Dendritic cell treated with granulocyte-macrophage colony-stimulating factor and Interleukin-4, amounts not matched to agents 40 ng/mL and 50 ng/mL, for 4 days (primary cell): ENCODE data around the gene SH3D19.
A peak's percentile ranks its signal among the peaks of the same experiment; 100 is the strongest.
"Not testable (repeated sequence)": the region's sequence is repeated elsewhere in the genome, so short reads cannot be mapped to it uniquely, and the experiment has no call there.

Experiments used
- H3K27ac Mint-ChIP-seq: one replicate; pipeline ENCODE4 v1.8.0; 2022; ENCODE audit warnings: mild to moderate bottlenecking, mixed read lengths
- H3K27me3 Mint-ChIP-seq: one replicate; pipeline ENCODE4 v1.8.0; 2022; ENCODE audit warnings: mild to moderate bottlenecking, mixed read lengths
- H3K36me3 Mint-ChIP-seq: one replicate; pipeline ENCODE4 v1.8.0; 2022; ENCODE audit warnings: low read depth, mixed read lengths
- H3K4me1 Mint-ChIP-seq: one replicate; pipeline ENCODE4 v1.8.0; 2022; ENCODE audit warnings: low read depth, mixed read lengths
- H3K4me3 Mint-ChIP-seq: one replicate; pipeline ENCODE4 v1.8.0; 2022; ENCODE audit warnings: mild to moderate bottlenecking, moderate library complexity, mixed read lengths
- H3K9me3 Mint-ChIP-seq: one replicate; pipeline ENCODE4 v1.8.0; 2022; ENCODE audit warnings: mixed read lengths
- intact Hi-C: fragments of 100-400 bp; cut with micrococcal nuclease; formaldehyde crosslinking; loops from one replicate; pipeline ENCODE4 v1.15.0; 2022

Gene SH3D19

DNA sequence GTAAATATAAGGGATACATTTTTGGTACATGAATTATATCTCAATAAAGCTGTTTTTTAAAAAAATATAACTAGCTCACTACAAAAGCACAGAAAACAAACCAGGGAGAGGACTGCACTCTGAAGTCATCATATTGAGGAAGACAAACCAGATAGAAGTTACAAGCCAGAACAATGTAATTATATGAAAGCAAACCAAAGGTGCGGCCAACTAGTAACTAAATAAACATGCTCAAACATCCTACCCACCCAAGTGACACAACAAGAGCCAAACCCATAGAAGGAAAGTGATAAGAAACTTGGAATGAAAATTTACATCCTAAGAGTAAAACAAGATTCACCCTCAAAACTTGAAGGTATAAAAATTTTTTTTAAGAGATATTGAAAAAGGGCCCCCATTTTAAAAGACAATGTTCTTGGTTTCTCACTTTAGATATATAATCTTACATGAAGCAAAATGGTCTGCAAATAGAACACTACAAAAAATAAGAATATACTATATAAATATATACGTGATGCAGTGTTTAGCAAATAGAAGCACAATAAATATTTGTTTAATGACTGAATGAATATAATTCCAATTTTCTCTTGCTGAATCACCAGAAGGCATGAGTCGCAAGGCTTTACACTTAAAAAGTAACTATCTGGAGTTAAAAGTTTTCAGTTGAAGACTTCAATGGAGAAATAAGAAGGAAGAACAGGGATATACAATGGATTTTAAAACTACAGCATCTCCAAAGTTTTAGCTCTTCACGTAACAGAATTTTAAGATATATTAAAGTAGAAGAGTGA lies 4.0 kb upstream of the SH3D19 start:
- intact Hi-C loops = no loop called here
- no peak overlapping the region for H3K4me3 Mint-ChIP-seq
- no peaks in the 10 kb centered on the region for H3K9me3 Mint-ChIP-seq
- no peak overlapping the region for H3K27ac Mint-ChIP-seq
- peaks cover 34% of the 10 kb centered on the region for H3K27me3 Mint-ChIP-seq
- H3K4me1 Mint-ChIP-seq = peaks cover 5% of the 10 kb centered on the region
- H3K36me3 Mint-ChIP-seq = no peaks in the 10 kb centered on the region

DNA sequence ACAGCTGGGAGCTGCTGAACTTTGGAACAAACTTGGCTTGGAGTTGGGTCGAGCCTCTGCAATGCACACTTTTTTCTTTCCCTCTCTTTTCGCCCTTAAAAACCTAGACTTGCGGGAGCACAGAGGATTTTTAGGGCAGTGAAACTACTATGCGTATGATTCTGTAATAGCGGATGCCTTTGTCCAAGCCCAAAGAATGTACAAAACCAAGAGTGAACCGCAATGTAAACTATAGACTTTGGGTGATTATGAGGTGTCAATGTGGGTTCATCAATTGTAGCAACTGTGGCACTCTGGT lies 493 bp upstream of the SH3D19 start:
- Mint-ChIP-seq H3K4me3 (no peak overlapping the region), H3K27ac (no peak overlapping the region), H3K36me3 (no peaks in the 10 kb centered on the region), H3K27me3 (peaks cover 55% of the 10 kb centered on the region), H3K9me3 (no peaks in the 10 kb centered on the region), H3K4me1 (peaks cover 5% of the 10 kb centered on the region)
- intact Hi-C loops = no loop called here

DNA sequence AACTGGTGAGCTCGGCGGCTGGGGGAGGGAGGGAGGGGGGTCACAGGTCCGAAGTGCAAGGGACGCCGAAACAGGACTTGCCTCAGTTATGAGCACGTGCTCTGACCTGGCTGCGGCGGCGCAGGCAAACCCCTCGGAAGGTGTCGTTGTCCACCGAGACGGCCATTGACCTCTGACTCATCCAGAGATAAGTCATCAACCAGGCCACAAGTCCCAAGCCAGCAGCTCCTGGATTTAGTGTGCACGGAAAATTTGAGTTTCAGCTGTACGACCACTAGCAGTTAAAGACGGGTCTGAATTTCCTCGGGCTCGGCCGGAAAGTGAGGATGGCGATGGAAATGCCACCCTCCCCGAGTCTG lies 674 bp downstream of the SH3D19 start:
- Mint-ChIP-seq H3K9me3 (no peaks in the 10 kb centered on the region), H3K27ac (no peak overlapping the region), H3K4me3 (peak overlapping the region; percentile 23), H3K4me1 (peaks cover 5% of the 10 kb centered on the region), H3K27me3 (peaks cover 56% of the 10 kb centered on the region), H3K36me3 (no peaks in the 10 kb centered on the region)
- intact Hi-C loops = no loop called here

DNA sequence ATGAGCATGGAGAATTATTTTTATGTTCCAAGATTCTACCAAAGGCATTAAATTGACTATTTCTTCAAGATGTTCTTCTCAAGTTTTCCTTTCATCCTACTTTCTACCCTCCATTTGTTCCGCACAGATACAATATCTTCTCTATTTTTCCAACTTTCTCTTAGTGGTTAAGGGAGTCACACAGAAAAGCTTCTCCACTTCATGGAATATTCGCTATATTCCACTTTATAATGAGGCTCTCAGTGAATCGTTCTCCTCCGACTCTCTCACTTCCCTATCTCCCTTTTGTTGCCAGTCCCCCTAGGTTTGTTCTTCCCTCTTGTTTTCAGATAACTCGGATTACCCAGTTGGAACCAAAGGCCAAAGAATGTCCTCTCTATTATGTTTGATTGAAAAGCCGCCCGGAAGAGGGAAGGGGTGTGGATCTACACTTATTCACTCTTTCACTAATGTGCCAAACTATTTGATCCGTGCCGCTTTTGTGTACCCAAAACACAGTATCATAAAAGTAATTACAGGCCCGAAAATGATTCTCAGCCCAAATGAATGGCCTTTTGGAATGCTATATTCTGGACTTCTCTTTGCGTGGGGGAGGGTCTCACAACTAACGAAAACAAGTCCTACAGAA lies 1.2 kb downstream of the SH3D19 start:
- Mint-ChIP-seq H3K4me3 (no peak overlapping the region), H3K27me3 (peaks cover 55% of the 10 kb centered on the region)
- intact Hi-C loops = no loop called here

DNA sequence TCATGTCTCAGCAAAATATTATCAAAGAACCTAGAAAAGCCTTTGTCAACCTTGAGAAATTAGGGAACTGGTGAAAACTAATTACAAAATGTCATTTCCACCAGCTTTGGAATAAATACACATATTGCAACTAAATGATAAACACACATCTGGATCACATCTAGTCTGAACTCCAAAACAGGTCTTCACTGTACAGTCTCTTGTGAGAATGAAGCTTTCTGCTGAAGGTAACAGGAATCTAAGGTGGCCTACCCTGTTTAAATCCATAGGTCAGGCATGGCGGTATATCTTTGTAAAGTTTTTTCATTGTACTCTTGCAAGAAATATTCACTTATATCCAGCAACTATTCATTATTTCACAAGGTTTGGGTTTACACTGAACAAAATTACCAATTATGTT lies 1.7 kb downstream of the SH3D19 start:
- H3K4me1 Mint-ChIP-seq = peaks cover 5% of the 10 kb centered on the region

More for the DNA sequence above, 1.2 kb downstream of the SH3D19 start:
- peaks cover 5% of the 10 kb centered on the region for H3K4me1 Mint-ChIP-seq
- no peaks in the 10 kb centered on the region for H3K9me3 Mint-ChIP-seq
- no peaks in the 10 kb centered on the region for H3K36me3 Mint-ChIP-seq
- no peak overlapping the region for H3K27ac Mint-ChIP-seq

DNA sequence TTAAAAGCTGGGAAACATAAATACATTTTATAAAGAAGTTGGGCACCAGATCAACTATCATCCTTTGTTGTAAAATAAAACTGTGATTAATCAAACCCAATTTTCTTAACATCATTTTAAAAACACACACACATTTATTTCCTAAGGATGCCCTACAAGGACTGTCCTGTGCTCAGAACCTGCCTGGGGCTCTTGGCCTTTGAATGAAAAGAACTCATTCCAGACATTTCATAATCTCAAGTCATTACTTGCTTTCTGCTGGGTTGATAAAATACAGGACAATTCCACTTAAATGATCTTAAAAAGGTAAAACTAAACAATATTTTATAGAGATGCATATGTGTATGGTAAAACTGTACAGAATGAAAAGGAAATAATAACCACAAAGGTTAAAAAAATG lies 2.8 kb downstream of the SH3D19 start:
- Mint-ChIP-seq H3K27ac (no peak overlapping the region), H3K4me1 (peaks cover 5% of the 10 kb centered on the region), H3K27me3 (peaks cover 47% of the 10 kb centered on the region), H3K9me3 (no peaks in the 10 kb centered on the region), H3K4me3 (no peak overlapping the region), H3K36me3 (no peaks in the 10 kb centered on the region)
- intact Hi-C loops = no loop called here

More for the DNA sequence above, 1.7 kb downstream of the SH3D19 start:
- Mint-ChIP-seq H3K27me3 (peaks cover 52% of the 10 kb centered on the region), H3K9me3 (no peaks in the 10 kb centered on the region), H3K36me3 (no peaks in the 10 kb centered on the region), H3K4me3 (no peak overlapping the region), H3K27ac (no peak overlapping the region)
- intact Hi-C loops = no loop called here

DNA sequence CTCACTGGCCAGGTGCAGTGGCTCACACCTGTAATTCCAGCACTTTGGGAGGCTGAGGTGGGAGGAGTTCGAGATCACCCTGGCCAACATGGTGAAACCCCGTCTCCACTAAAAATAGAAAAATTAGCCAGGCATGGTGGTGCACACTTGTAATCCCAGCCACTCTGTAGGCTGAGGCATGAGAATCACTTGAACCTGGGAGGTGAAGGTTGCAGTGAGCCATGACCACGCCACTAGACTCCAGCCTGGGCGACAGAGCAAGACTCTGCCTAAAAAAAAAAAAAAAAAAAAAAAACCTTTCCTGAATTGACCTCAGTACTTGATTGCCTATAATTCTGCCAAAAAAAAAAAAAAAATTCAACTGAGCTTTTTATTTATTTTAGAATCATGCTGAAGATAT lies 3.2 kb downstream of the SH3D19 start:
- H3K4me1 Mint-ChIP-seq, intact Hi-C loops, H3K36me3 Mint-ChIP-seq, H3K27ac Mint-ChIP-seq, H3K9me3 Mint-ChIP-seq, H3K4me3 Mint-ChIP-seq: not testable (repeated sequence)
- peaks cover 46% of the 10 kb centered on the region for H3K27me3 Mint-ChIP-seq

DNA sequence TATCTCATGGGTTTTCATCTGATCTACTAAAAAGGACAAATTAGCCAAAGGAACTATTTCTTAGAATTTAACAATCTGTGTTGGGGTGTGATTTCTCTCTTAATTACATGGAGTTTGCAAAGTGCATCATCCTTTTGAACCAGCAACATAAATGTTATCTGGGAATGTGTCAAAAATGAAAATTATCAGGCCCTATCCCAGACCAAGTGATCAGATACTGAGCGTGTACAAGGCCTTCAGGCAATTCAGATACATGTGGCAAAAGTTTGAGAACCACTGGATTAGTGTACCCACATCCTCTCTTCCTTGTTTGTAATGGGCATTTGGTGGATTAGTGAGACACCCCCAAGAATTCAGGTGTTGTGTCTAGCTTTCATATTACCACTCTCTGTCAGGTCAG lies 3.8 kb downstream of the SH3D19 start:
- H3K4me1 Mint-ChIP-seq = peaks cover 5% of the 10 kb centered on the region
- no peak overlapping the region for H3K27ac Mint-ChIP-seq
- H3K36me3 Mint-ChIP-seq = no peaks in the 10 kb centered on the region
- peaks cover 42% of the 10 kb centered on the region for H3K27me3 Mint-ChIP-seq
- no peak overlapping the region for H3K4me3 Mint-ChIP-seq
- intact Hi-C loops = no loop called here
- no peaks in the 10 kb centered on the region for H3K9me3 Mint-ChIP-seq

DNA sequence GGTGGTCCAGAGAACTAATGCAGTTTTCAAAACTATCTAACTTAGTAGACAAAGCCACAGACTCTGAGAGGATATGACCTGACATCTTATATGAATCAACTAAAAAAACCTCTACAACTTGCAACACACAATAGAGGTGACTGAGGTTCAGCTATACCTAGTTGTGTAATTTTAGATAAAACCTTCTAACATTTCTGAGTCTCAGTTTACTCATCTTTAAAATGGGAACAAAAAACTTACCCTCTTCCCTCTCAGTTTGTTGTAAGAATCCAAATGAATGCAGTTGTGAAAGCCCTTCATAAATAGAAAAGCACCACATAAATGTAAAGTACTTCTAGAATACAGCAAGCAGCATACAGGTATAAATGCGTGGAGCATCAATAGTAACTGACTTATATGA lies 5.9 kb downstream of the SH3D19 start:
- intact Hi-C loops = no loop called here

DNA sequence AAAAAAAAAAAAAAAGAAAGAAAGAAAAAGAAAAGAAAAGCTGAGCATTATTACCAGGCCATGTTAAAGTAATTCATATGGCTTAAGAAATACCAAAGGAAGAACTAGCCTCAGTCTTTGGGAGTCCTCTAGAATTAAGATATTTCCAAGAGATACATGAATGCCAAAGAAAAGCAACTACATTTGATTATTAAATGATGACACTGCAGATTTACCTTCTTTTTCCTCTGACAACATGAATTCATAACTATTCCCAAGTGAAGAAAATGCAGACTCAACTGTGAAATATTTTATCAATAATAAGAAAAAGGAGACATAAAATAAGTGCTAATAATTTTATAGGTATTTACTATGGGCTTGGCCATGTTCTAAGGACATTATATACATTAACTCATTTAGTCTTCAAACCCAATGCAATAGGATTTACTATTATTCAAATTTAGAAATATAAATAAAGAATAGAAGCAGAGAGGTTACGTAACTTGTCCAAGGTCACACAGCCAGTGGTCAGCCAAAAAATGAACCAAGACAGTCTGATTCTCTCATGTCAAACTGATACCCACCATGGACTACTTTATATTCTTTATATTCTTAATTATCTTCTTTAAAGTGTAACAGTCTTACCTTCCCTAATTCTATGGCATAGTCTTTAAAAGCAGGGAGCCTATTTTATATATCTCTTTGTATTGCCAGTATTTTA lies 6.9 kb downstream of the SH3D19 start:
- H3K27me3 Mint-ChIP-seq = peaks cover 18% of the 10 kb centered on the region
- H3K9me3 Mint-ChIP-seq = no peaks in the 10 kb centered on the region
- intact Hi-C loops = no loop called here
- H3K27ac Mint-ChIP-seq = no peak overlapping the region
- H3K4me1 Mint-ChIP-seq = no peaks in the 10 kb centered on the region
- H3K36me3 Mint-ChIP-seq = no peaks in the 10 kb centered on the region
- no peak overlapping the region for H3K4me3 Mint-ChIP-seq

More for the DNA sequence above, 5.9 kb downstream of the SH3D19 start:
- Mint-ChIP-seq H3K9me3 (no peaks in the 10 kb centered on the region), H3K27me3 (peaks cover 26% of the 10 kb centered on the region), H3K36me3 (no peaks in the 10 kb centered on the region), H3K4me1 (no peaks in the 10 kb centered on the region), H3K4me3 (no peak overlapping the region), H3K27ac (no peak overlapping the region)

DNA sequence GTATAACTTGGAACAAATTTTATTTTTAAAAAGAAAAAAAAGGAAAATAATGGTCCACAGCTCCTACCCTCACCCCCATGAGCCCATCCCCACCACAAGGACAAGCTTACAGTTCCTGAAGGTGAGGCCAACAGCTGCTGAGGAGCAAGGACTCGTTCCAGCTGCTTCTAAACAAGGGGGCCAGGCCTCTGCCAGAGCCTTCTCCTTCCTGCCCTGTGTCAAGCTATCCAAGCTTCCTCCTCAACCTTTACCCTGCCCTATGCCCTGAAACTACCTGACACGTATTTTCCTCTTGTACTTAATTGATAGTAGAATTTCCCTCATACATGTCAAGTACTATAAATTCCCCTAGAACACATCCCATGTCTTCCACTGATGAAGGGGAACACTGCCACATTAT lies 8.8 kb downstream of the SH3D19 start:
- H3K9me3 Mint-ChIP-seq = no peaks in the 10 kb centered on the region
- no peaks in the 10 kb centered on the region for H3K36me3 Mint-ChIP-seq
- no peak overlapping the region for H3K4me3 Mint-ChIP-seq
- no peak overlapping the region for H3K27ac Mint-ChIP-seq
- no peaks in the 10 kb centered on the region for H3K4me1 Mint-ChIP-seq
- H3K27me3 Mint-ChIP-seq = peaks cover 8% of the 10 kb centered on the region
- intact Hi-C loops = no loop called here

DNA sequence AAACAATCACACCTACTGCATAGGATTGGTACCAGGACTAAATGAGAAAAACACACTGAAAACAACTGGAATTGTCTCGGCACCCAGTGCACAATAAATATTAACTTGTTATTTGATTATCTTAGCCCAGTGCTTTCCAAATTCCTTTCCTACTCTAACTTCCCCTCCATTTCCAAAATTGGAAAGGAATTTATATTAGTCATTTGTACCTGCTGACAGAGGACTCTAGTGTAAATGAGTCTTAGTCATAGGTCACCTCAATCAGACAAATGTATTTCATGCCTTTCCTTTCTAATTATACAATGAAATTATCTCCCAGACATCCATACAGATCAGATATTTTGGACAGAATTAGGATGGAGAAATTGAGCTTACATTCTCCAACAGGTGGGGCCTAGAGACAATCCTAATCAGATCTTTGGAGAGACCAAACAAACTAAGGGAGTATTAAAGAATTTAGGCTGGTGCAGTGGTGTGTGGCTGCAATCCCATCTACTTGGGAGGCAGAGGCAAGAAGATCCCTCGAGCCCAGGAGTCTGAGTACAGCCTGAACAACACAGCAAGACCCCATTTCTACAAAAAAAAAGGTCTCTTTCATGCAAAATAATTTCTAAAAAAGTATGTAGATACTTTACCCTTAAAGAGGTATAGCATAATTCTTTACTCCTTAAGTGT lies 10.1 kb downstream of the SH3D19 start:
- Mint-ChIP-seq H3K4me3 (no peak overlapping the region), H3K4me1 (no peaks in the 10 kb centered on the region), H3K27me3 (no peaks in the 10 kb centered on the region), H3K27ac (no peak overlapping the region), H3K36me3 (no peaks in the 10 kb centered on the region), H3K9me3 (no peaks in the 10 kb centered on the region)
- intact Hi-C loops = no loop called here

DNA sequence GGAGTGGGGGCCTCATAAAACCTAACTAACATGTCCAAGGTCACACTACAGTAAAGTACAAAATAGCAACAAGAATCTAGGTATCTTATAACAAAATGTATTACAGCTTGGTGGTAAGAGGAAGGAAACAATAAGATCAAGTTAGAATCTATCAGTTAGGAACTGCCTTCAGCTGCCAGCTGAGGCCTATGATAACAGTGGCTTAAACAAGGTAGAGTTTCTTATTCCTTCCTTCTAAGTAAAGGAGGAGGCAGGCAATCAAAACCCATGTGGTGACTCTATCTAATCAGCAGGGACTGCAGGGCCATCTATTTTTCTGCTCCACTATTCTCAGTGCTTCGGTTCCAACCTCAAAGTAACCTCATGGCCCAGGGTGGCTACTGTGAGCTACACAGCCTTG lies 10.9 kb downstream of the SH3D19 start:
- no peaks in the 10 kb centered on the region for H3K36me3 Mint-ChIP-seq
- no peaks in the 10 kb centered on the region for H3K9me3 Mint-ChIP-seq
- intact Hi-C loops = no loop called here
- no peaks in the 10 kb centered on the region for H3K27me3 Mint-ChIP-seq
- no peaks in the 10 kb centered on the region for H3K4me1 Mint-ChIP-seq
- H3K27ac Mint-ChIP-seq = no peak overlapping the region
- H3K4me3 Mint-ChIP-seq = no peak overlapping the region

DNA sequence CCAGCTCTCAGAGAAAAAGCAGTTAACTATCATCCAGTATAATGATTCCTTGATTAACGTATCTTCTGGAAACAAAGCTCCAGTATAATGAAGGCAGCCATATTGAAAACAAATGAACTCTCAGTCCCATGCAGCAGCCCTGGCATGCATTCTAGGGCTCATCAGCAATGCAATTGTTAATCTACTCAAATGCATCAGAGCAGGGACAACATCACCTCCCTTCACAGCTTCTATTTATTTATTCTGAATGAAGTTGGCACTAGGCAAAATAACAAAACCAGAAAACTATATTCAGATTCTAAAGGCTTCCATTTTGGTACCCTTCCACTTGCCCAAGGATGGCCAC lies 11.4 kb downstream of the SH3D19 start:
- H3K4me1 Mint-ChIP-seq = no peaks in the 10 kb centered on the region
- no peak overlapping the region for H3K27ac Mint-ChIP-seq
- H3K27me3 Mint-ChIP-seq = no peaks in the 10 kb centered on the region
- no peaks in the 10 kb centered on the region for H3K9me3 Mint-ChIP-seq
- H3K36me3 Mint-ChIP-seq = no peaks in the 10 kb centered on the region
- no peak overlapping the region for H3K4me3 Mint-ChIP-seq
- intact Hi-C loops = no loop called here
